Esophagus muscularis mucosa (tissue), 4 donors: ENCODE results near the gene PHACTR3. TPM values are rescaled to one million over a fixed set of nuclear protein-coding genes. Genes with fewer than 3 reads are reported as not detected.

Experiments used
- DNase-seq: peaks from one replicate; pipeline ENCODE4 v3.0.0-alpha.2; 2017; ENCODE audit errors: extremely low spot score
- H3K27ac ChIP-seq, 4 donors: fragments of 200-600 bp; sonication (generic); replicated peaks in 1 of 4; 1 replicate in 3 of 4; 2 replicates in 1 of 4; pipeline ENCODE4 v1.5.1; 2016 to 2019; ENCODE audit warnings: mild to moderate bottlenecking in 1 of 4
- H3K27me3 ChIP-seq, 4 donors: fragments of 200-600 bp; sonication (generic); one replicate each; pipeline versions ENCODE4 v1.5.1 to v1.6.0; 2016 to 2019
- H3K36me3 ChIP-seq, 4 donors: fragments of 200-600 bp; sonication (generic); one replicate each; pipeline ENCODE4 v1.5.1; 2016 to 2019
- H3K4me1 ChIP-seq, 4 donors: fragments of 200-600 bp; sonication (generic); one replicate each; pipeline ENCODE4 v1.5.1; 2016 to 2019
- H3K4me3 ChIP-seq, 4 donors: fragments of 200-600 bp; sonication (generic); 1 replicate in 2 of 4; 2 replicates in 2 of 4; pipeline ENCODE4 v1.5.1; 2016 to 2019; ENCODE audit warnings: mild to moderate bottlenecking in 4 of 4, moderate library complexity in 1 of 4
- H3K9me3 ChIP-seq, 4 donors: fragments of 200-600 bp; sonication (generic); 1 replicate in 3 of 4; 2 replicates in 1 of 4; pipeline ENCODE4 v1.5.1; 2016 to 2019
- EP300 ChIP-seq: sonication (generic); formaldehyde crosslinking; IDR thresholded peaks from one replicate; pipeline ENCODE4 v1.6.1; 2017; ENCODE audit warnings: antibody characterized with exemption
- POLR2A ChIP-seq: fragments of 450-650 bp; IDR thresholded peaks from one replicate; pipeline ENCODE4 v1.6.1; 2017; ENCODE audit warnings: antibody characterized with exemption, moderate library complexity, mild to moderate bottlenecking, low read depth
- POLR2AphosphoS5 ChIP-seq, 2 donors: sonication (generic); formaldehyde crosslinking; IDR thresholded peaks; one replicate each; pipeline ENCODE4 v1.6.1; 2017; ENCODE audit warnings: antibody characterized with exemption in 2 of 2
- WGBS: methylation state at CpG from one replicate; pipeline ENCODE4 v1.1.5; 2018; 5-methylcytosine and 5-hydroxymethylcytosine counted together
- intact Hi-C: fragments of 100-400 bp; cut with DNase I; formaldehyde crosslinking; loops from one replicate; pipeline ENCODE4 v1.15.1; 2023
- total RNA-seq, 4 donors: library from RNA; depleted of rRNA; stranded (reverse); fragments of >200 nt; gene quantifications; one replicate each; pipeline versions ENCODE4 v1.1.0 to v1.2.1, GENCODE V29; 2016
- TF ChIP-seq, protein P1 (sequence below), 3 experiments: fragments of 200-600 bp in 2 of 3; fragments of 450-650 bp in 1 of 3; sonication (generic) in 2 of 3; IDR thresholded peaks; one replicate each; pipeline ENCODE4 v1.5.1; 2017 to 2019; ENCODE audit warnings: antibody characterized with exemption in 3 of 3, mild to moderate bottlenecking in 2 of 3, moderate library complexity in 1 of 3

PHACTR3 gene
- total RNA-seq, 4 donors from 2014 or later = 0.17 to 0.86 (median 0.56) TPM

DNA sequence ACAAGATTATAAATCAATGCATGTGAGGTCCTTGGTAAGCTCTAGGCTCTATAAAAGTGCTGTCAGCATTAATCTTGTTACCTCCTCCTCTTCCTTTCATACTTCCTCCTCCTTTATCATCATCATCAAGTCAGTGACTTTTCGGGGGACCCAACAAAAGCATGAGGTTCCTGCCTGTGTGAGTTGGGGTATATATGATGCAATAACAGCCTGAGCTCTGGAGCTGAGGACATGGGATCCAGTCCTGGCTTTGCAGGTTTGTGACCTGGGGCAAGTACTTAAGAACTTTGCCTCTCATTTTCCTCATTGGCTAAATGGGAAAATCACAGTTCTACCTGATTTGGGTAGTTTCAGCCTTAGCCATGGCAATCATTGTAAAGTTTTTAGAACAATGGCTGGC is 7.1 kb upstream of the PHACTR3 start:
- WGBS = 85% methylated on average over 1 of the region's 1 CpG
- Histone ChIP-seq H3K4me3 (no peak overlapping the region), H3K4me1 (no peaks in the 10 kb centered on the region), H3K36me3 (no peaks in the 10 kb centered on the region), H3K27ac (no peak overlapping the region), H3K9me3 (peaks cover 0 to 3% (median 0%) of the 10 kb centered on the region in 4 donors), H3K27me3 (peaks cover 0 to 45% (median 4%) of the 10 kb centered on the region in 4 donors)
- intact Hi-C loops = no loop called here
- TF ChIP-seq POLR2AphosphoS5 (IDR thresholded peaks at IDR 0.05) = no peak
- TF ChIP-seq, protein P1, sequence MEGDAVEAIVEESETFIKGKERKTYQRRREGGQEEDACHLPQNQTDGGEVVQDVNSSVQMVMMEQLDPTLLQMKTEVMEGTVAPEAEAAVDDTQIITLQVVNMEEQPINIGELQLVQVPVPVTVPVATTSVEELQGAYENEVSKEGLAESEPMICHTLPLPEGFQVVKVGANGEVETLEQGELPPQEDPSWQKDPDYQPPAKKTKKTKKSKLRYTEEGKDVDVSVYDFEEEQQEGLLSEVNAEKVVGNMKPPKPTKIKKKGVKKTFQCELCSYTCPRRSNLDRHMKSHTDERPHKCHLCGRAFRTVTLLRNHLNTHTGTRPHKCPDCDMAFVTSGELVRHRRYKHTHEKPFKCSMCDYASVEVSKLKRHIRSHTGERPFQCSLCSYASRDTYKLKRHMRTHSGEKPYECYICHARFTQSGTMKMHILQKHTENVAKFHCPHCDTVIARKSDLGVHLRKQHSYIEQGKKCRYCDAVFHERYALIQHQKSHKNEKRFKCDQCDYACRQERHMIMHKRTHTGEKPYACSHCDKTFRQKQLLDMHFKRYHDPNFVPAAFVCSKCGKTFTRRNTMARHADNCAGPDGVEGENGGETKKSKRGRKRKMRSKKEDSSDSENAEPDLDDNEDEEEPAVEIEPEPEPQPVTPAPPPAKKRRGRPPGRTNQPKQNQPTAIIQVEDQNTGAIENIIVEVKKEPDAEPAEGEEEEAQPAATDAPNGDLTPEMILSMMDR (IDR thresholded peaks at IDR 0.05) = no peak
- TF ChIP-seq EP300 = no peak
- no peak for TF ChIP-seq POLR2A
- no peak for DNase-seq

DNA sequence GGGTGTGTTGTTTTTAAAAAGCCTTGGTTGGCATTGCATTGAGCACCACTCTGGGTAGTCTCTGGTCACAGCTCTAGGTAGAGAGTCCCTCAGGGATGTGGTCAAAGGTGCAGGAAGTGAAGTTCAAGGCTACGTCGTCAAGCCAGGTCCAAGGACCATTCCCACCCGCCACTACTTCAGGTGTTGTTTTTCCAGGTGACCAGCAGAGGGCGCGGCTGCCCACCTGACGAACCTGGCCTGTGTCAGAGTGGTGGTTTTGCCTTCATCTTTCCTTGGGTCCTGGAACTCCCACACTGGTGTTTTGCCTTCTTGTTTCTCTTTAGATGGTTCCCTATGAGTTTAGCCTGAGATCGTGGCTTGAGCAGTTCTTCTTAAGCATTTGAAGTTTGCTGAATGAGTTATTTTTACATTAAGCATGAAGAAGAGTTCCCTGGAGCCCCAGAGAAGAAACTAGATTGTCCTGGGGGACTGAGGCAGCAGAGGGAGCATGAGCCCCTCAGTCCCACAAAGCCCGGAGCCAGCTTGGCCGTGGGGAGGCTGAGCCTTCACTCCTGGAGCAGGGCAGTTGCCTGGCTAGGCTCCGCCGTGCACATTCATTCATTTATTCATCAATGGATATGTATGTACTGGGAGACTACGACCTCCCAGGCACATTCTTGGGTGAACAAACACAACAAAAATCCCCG is 5.6 kb upstream of the PHACTR3 start:
- WGBS = 26% methylated on average over 13 of the region's 13 CpGs
- DNase-seq = no peak
- peaks cover 0 to 60% (median 13%) of the 10 kb centered on the region in 4 donors for H3K27me3 ChIP-seq
- H3K4me1 ChIP-seq = peaks cover 0 to 2% (median 0%) of the 10 kb centered on the region in 4 donors
- H3K27ac ChIP-seq = no peak overlapping the region
- intact Hi-C loops = loop anchor here (2.0 kb wide), 1 partner anchor 152 kb away; no protein-coding TSS in a partner anchor
- no peaks in the 10 kb centered on the region for H3K36me3 ChIP-seq
- TF ChIP-seq, protein P1 (IDR thresholded peaks at IDR 0.05) = peak; percentile 62 to 73 (median 67)
- TF ChIP-seq EP300 = no peak
- no peak overlapping the region for H3K4me3 ChIP-seq
- H3K9me3 ChIP-seq = no peaks in the 10 kb centered on the region

DNA sequence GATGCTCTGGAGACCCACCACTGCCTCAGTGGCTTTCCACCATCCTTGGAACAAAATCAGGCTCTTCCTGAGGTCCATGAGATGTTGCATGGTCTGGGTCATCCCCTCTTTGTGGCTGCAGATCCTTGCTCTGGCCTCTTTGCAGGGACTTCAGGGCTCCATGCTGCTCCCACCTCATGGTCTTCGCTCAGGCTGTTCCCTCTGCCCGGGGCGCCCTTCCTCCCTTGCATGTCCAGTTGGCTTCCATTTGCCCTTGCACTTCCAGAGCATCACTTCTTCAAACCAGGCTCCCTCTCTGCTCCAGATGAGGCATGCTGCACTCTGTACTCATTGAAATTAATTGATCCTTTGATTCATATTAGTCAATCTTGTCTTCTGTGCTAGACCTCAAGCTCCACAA is 4.4 kb upstream of the PHACTR3 start:
- peaks cover 0 to 72% (median 23%) of the 10 kb centered on the region in 4 donors for H3K27me3 ChIP-seq
- TF ChIP-seq, protein P1 (IDR thresholded peaks at IDR 0.05) = no peak
- no peak for TF ChIP-seq EP300
- no peak for TF ChIP-seq POLR2A
- TF ChIP-seq POLR2AphosphoS5 (IDR thresholded peaks at IDR 0.05) = no peak
- no peak for DNase-seq
- H3K27ac ChIP-seq = no peak overlapping the region
- peaks cover 2 to 13% (median 10%) of the 10 kb centered on the region in 4 donors for H3K4me1 ChIP-seq
- no peaks in the 10 kb centered on the region for H3K9me3 ChIP-seq
- intact Hi-C loops = loop anchor here (2.0 kb wide), 1 partner anchor 151 kb away; no protein-coding TSS in a partner anchor
- no peak overlapping the region for H3K4me3 ChIP-seq
- H3K36me3 ChIP-seq = no peaks in the 10 kb centered on the region
- WGBS = 92% methylated on average over 3 of the region's 3 CpGs

DNA sequence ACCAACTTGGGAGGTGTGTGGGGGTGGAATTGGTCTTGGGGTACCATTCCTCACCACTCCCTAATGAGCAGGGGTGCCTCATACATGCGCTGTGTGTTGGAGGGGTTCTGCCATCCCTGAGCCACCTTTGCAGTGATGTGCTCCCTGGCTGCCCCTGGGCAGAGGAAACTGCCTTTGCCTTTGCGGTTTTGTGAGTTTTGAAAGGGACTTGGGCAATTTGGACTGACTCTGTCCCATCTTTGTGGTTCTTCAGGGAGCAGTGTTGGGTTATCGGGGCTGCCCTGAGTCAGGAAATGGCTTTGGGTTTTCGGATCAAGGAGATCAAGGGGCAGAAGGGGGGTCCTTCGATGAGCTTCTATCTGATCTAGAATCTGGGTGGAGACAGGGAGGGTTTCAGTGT is 3.9 kb upstream of the PHACTR3 start:
- no peaks in the 10 kb centered on the region for H3K9me3 ChIP-seq
- TF ChIP-seq, protein P1 (IDR thresholded peaks at IDR 0.05) = no peak
- TF ChIP-seq POLR2A (no peak), POLR2AphosphoS5 (IDR thresholded peaks at IDR 0.05) (no peak), EP300 (no peak)
- H3K4me3 ChIP-seq = no peak overlapping the region
- no peak for DNase-seq
- H3K36me3 ChIP-seq = no peaks in the 10 kb centered on the region
- intact Hi-C loops = no loop called here
- peaks cover 7 to 19% (median 16%) of the 10 kb centered on the region in 4 donors for H3K4me1 ChIP-seq
- H3K27me3 ChIP-seq = peaks cover 0 to 77% (median 28%) of the 10 kb centered on the region in 4 donors
- no peak overlapping the region for H3K27ac ChIP-seq
- WGBS = 77% methylated on average over 4 of the region's 5 CpGs
